Astrocyte (in vitro differentiated cells and primary cell): ENCODE data around the gene SLC35B2. TPM values are rescaled to one million over a fixed set of nuclear protein-coding genes. Genes with fewer than 3 reads are reported as not detected.

ENCODE experiments used
- DNase-seq: peaks from one replicate; pipeline ENCODE4 v3.0.0-alpha.2; 2010; ENCODE audit warnings: low read depth
- FAIRE-seq: peaks from 2 replicates; lab custom pipeline; 2011; peaks lifted over from hg19 to GRCh38; lab: Jason Lieb, UNC
- H2AFZ ChIP-seq: 2 replicates; pipeline ENCODE4 v1.6.0; 2012; ENCODE audit warnings: low read depth, low read length, inconsistent platforms
- H3K27ac ChIP-seq: 2 replicates; pipeline ENCODE4 v1.5.1; 2011; ENCODE audit warnings: low read depth, low read length, inconsistent platforms
- H3K27me3 ChIP-seq: 2 replicates; pipeline ENCODE4 v1.6.0; 2011; ENCODE audit warnings: low read length, inconsistent platforms; ENCODE audit not compliant: insufficient read depth
- H3K36me3 ChIP-seq: 2 replicates; pipeline ENCODE4 v1.5.1; 2011; ENCODE audit warnings: low read length, inconsistent platforms; ENCODE audit not compliant: insufficient read depth
- H3K4me1 ChIP-seq: 2 replicates; pipeline ENCODE4 v1.5.1; 2011; ENCODE audit warnings: low read length, inconsistent platforms; ENCODE audit not compliant: insufficient read depth
- H3K4me2 ChIP-seq: 2 replicates; pipeline ENCODE4 v1.6.0; 2012; ENCODE audit warnings: low read length, inconsistent platforms
- H3K4me3 ChIP-seq: 2 replicates; pipeline ENCODE4 v1.5.1; 2011; ENCODE audit warnings: low read depth, mild to moderate bottlenecking, low read length, inconsistent platforms; ENCODE audit not compliant: insufficient read depth
- H3K79me2 ChIP-seq: 2 replicates; pipeline ENCODE4 v1.6.0; 2012; ENCODE audit warnings: mild to moderate bottlenecking, low read length, inconsistent platforms; ENCODE audit not compliant: insufficient read depth
- H3K9ac ChIP-seq: 2 replicates; pipeline ENCODE4 v1.6.0; 2012; ENCODE audit warnings: mild to moderate bottlenecking, low read length, inconsistent platforms
- H3K9me3 ChIP-seq: 2 replicates; pipeline ENCODE4 v1.5.1; 2012; ENCODE audit warnings: low read depth, mild to moderate bottlenecking, low read length, inconsistent platforms; ENCODE audit not compliant: insufficient read depth
- H4K20me1 ChIP-seq: 2 replicates; pipeline ENCODE4 v1.6.0; 2012; ENCODE audit warnings: low read length, inconsistent platforms; ENCODE audit not compliant: insufficient read depth
- H3K27ac Mint-ChIP-seq: one replicate; pipeline ENCODE4 v1.8.0; 2021; ENCODE audit warnings: mild to moderate bottlenecking, mixed read lengths; ENCODE audit not compliant: unreplicated experiment
- H3K27me3 Mint-ChIP-seq: one replicate; pipeline ENCODE4 v1.8.0; 2021; ENCODE audit warnings: low read depth, mixed read lengths; ENCODE audit not compliant: unreplicated experiment
- H3K36me3 Mint-ChIP-seq: one replicate; pipeline ENCODE4 v1.8.0; 2021; ENCODE audit warnings: low read depth, mixed read lengths; ENCODE audit not compliant: unreplicated experiment
- H3K4me1 Mint-ChIP-seq: one replicate; pipeline ENCODE4 v1.8.0; 2021; ENCODE audit warnings: low read depth, mixed read lengths; ENCODE audit not compliant: unreplicated experiment
- H3K4me3 Mint-ChIP-seq: one replicate; pipeline ENCODE4 v1.8.0; 2021; ENCODE audit warnings: mild to moderate bottlenecking, moderate library complexity, mixed read lengths; ENCODE audit not compliant: unreplicated experiment
- H3K9me3 Mint-ChIP-seq: one replicate; pipeline ENCODE4 v1.8.0; 2021; ENCODE audit warnings: mild to moderate bottlenecking, mixed read lengths; ENCODE audit not compliant: unreplicated experiment
- EZH2 ChIP-seq: IDR thresholded peaks from 2 replicates; pipeline ENCODE4 v1.6.1; 2012; ENCODE audit warnings: mild to moderate bottlenecking, low read length, inconsistent platforms; ENCODE audit not compliant: insufficient read depth
- total RNA-seq: library from RNA; stranded (reverse); gene quantifications from 2 replicates; pipeline ENCODE4 v1.2.1, GENCODE V29; 2021
- TF ChIP-seq, protein P1 (sequence below): IDR thresholded peaks from 2 replicates; pipeline ENCODE4 v1.5.1; 2011; ENCODE audit warnings: low read depth, mild to moderate bottlenecking, inconsistent platforms, low read length, moderate library complexity; ENCODE audit not compliant: insufficient read depth

SLC35B2 gene
- total RNA-seq, 1 donor from 2014 or later = 61.8 TPM

DNA sequence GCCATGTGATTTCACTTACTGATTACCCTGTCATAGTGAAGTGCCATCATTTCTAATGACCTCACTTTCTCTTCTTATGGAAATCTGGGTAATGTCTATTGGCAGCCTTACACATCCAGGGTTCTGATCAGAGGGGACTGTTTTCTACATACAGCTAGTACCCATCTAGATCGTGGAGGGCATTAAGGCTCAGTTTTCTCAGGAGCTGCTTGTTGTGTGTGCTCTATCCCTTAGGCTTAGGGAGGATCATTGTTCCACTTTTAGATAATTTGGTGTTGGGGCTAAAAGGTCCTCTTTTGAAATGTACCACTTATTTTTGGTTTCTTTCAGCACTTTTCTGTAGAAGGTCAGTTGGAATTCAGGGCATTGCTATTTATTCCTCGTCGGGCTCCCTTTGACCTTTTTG is 6.6 kb downstream of the SLC35B2 start:
- Histone ChIP-seq H4K20me1 (peaks cover 88% of the 10 kb centered on the region), H3K9ac (peak overlapping the region; percentile 100), H2AFZ (no peak overlapping the region), H3K4me3 (no peak overlapping the region), H3K36me3 (peaks cover 60% of the 10 kb centered on the region), H3K27ac (no peak overlapping the region), H3K4me2 (peak overlapping the region; percentile 93), H3K27me3 (no peaks in the 10 kb centered on the region), H3K79me2 (peaks cover 89% of the 10 kb centered on the region), H3K4me1 (peaks cover 17% of the 10 kb centered on the region), H3K9me3 (no peaks in the 10 kb centered on the region)
- peaks cover 3% of the 10 kb centered on the region for H3K9me3 Mint-ChIP-seq
- peaks cover 40% of the 10 kb centered on the region for H3K36me3 Mint-ChIP-seq
- no peak overlapping the region for H3K27ac Mint-ChIP-seq
- FAIRE-seq (no peak), DNase-seq (no peak)
- H3K4me3 Mint-ChIP-seq = peak overlapping the region; percentile 10
- H3K4me1 Mint-ChIP-seq = peaks cover 54% of the 10 kb centered on the region
- TF ChIP-seq, protein P1, sequence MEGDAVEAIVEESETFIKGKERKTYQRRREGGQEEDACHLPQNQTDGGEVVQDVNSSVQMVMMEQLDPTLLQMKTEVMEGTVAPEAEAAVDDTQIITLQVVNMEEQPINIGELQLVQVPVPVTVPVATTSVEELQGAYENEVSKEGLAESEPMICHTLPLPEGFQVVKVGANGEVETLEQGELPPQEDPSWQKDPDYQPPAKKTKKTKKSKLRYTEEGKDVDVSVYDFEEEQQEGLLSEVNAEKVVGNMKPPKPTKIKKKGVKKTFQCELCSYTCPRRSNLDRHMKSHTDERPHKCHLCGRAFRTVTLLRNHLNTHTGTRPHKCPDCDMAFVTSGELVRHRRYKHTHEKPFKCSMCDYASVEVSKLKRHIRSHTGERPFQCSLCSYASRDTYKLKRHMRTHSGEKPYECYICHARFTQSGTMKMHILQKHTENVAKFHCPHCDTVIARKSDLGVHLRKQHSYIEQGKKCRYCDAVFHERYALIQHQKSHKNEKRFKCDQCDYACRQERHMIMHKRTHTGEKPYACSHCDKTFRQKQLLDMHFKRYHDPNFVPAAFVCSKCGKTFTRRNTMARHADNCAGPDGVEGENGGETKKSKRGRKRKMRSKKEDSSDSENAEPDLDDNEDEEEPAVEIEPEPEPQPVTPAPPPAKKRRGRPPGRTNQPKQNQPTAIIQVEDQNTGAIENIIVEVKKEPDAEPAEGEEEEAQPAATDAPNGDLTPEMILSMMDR = no peak
- TF ChIP-seq EZH2 = no peak
- H3K27me3 Mint-ChIP-seq = no peaks in the 10 kb centered on the region

DNA sequence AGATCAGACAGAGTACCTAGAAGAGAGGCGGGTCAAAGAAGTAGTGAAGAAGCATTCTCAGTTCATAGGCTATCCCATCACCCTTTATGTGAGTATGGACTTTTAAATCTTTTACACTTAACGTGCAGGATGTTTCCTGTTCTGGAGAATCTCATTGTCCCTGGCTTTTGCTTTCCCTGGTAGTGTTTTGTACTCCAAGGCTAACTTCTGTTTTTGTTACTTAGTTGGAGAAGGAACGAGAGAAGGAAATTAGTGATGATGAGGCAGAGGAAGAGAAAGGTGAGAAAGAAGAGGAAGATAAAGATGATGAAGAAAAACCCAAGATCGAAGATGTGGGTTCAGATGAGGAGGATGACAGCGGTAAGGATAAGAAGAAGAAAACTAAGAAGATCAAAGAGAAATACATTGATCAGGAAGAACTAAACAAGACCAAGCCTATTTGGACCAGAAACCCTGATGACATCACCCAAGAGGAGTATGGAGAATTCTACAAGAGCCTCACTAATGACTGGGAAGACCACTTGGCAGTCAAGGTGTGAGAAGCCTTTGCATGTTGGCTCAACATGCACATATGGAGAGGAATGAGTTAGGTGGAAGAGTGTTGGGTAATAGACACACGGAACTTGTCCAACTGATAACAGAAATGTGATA is 7.1 kb downstream of the SLC35B2 start:
- Histone ChIP-seq H3K79me2 (peaks cover 83% of the 10 kb centered on the region), H3K4me3 (no peak overlapping the region), H3K27me3 (no peaks in the 10 kb centered on the region), H3K4me2 (peak overlapping the region; percentile 93), H3K4me1 (peaks cover 17% of the 10 kb centered on the region), H3K9ac (peak overlapping the region; percentile 100), H4K20me1 (peaks cover 83% of the 10 kb centered on the region), H3K36me3 (peaks cover 60% of the 10 kb centered on the region), H3K9me3 (no peaks in the 10 kb centered on the region), H2AFZ (no peak overlapping the region), H3K27ac (no peak overlapping the region)
- H3K27ac Mint-ChIP-seq = peak overlapping the region; percentile 3
- no peaks in the 10 kb centered on the region for H3K27me3 Mint-ChIP-seq
- peak overlapping the region; percentile 98 for H3K4me3 Mint-ChIP-seq
- peaks cover 40% of the 10 kb centered on the region for H3K36me3 Mint-ChIP-seq
- peaks cover 52% of the 10 kb centered on the region for H3K4me1 Mint-ChIP-seq
- TF ChIP-seq, protein P1 = no peak
- no peak for TF ChIP-seq EZH2
- peaks cover 3% of the 10 kb centered on the region for H3K9me3 Mint-ChIP-seq
- FAIRE-seq (no peak), DNase-seq (no peak)
